ENCODE data around the gene SH3RF2. TPM values are rescaled to one million over a fixed set of nuclear protein-coding genes. Genes with fewer than 3 reads are reported as not detected.

The SH3RF2 gene
- total RNA-seq, 4 donors from 2014 or later: 39.6 to 118 (median 96.0) TPM

GRCh38 chr5:146025681-146026080, 89.3 kb downstream of the SH3RF2 start:
- no peak for TF ChIP-seq POLR2A (IDR thresholded peaks at IDR 0.05)
- no peaks in the 10 kb centered on the region for H3K9me3 ChIP-seq
- no peak for DNase-seq
- H3K4me3 ChIP-seq: no peak overlapping the region
- peaks cover 0 to 11% (median 0%) of the 10 kb centered on the region in 3 donors for H3K36me3 ChIP-seq
- H3K27ac ChIP-seq: peak overlapping the region in 2 of 4 donors; percentile 36 to 64
- peaks cover 0 to 31% (median 4%) of the 10 kb centered on the region in 4 donors for H3K4me1 ChIP-seq
- no peaks in the 10 kb centered on the region for H3K27me3 ChIP-seq

GRCh38 chr5:146026307-146027010, 90.1 kb downstream of the SH3RF2 start:
- DNase-seq: no peak
- Histone ChIP-seq H3K4me1 (peaks cover 0 to 31% (median 4%) of the 10 kb centered on the region in 4 donors), H3K27me3 (no peaks in the 10 kb centered on the region), H3K9me3 (no peaks in the 10 kb centered on the region), H3K4me3 (no peak overlapping the region), H3K36me3 (peaks cover 0 to 11% (median 0%) of the 10 kb centered on the region in 3 donors), H3K27ac (peak overlapping the region in 2 of 4 donors; percentile 70 to 79)
- no peak for TF ChIP-seq POLR2A (IDR thresholded peaks at IDR 0.05)
- no peak for TF ChIP-seq CTCF (IDR thresholded peaks at IDR 0.05)

- Histone ChIP-seq H3K9me3 (no peaks in the 10 kb centered on the region), H3K27ac (peak overlapping the region in 3 of 4 donors; percentile 60 to 79 (median 70))
- DNase-seq: peak in 2 of 3 donors; percentile 78 to 84
Measured at GRCh38 chr5:146027751-146028150, 91.4 kb downstream of the SH3RF2 start.

GRCh38 chr5:146032911-146033310, 96.5 kb downstream of the SH3RF2 start:
- Histone ChIP-seq H3K4me3 (no peak overlapping the region), H3K27me3 (no peaks in the 10 kb centered on the region), H3K36me3 (peaks cover 0 to 17% (median 0%) of the 10 kb centered on the region in 3 donors), H3K27ac (no peak overlapping the region), H3K9me3 (no peaks in the 10 kb centered on the region), H3K4me1 (peaks cover 0 to 4% (median 0%) of the 10 kb centered on the region in 4 donors)
- TF ChIP-seq CTCF (IDR thresholded peaks at IDR 0.05): no peak
- no peak for TF ChIP-seq POLR2A (IDR thresholded peaks at IDR 0.05)
- no peak for DNase-seq

More at GRCh38 chr5:146027751-146028150, 91.4 kb downstream of the SH3RF2 start:
- TF ChIP-seq CTCF (IDR thresholded peaks at IDR 0.05) (no peak), POLR2A (IDR thresholded peaks at IDR 0.05) (peak in 1 of 2 donors; percentile 31)
- Histone ChIP-seq H3K4me3 (no peak overlapping the region), H3K4me1 (peaks cover 0 to 31% (median 4%) of the 10 kb centered on the region in 4 donors), H3K36me3 (peaks cover 0 to 14% (median 0%) of the 10 kb centered on the region in 3 donors), H3K27me3 (no peaks in the 10 kb centered on the region)

GRCh38 chr5:146034127-146034526, 97.7 kb downstream of the SH3RF2 start:
- Histone ChIP-seq H3K9me3 (no peaks in the 10 kb centered on the region), H3K27me3 (no peaks in the 10 kb centered on the region), H3K4me1 (no peaks in the 10 kb centered on the region), H3K36me3 (peaks cover 0 to 14% (median 0%) of the 10 kb centered on the region in 3 donors), H3K27ac (no peak overlapping the region), H3K4me3 (no peak overlapping the region)
- no peak for DNase-seq
- TF ChIP-seq CTCF (IDR thresholded peaks at IDR 0.05): no peak
- TF ChIP-seq POLR2A (IDR thresholded peaks at IDR 0.05): no peak

GRCh38 chr5:146034605-146035004, 98.2 kb downstream of the SH3RF2 start:
- no peak for DNase-seq
- Histone ChIP-seq H3K9me3 (no peaks in the 10 kb centered on the region), H3K4me1 (peaks cover 0 to 1% (median 0%) of the 10 kb centered on the region in 4 donors), H3K27me3 (no peaks in the 10 kb centered on the region), H3K36me3 (peaks cover 0 to 12% (median 0%) of the 10 kb centered on the region in 3 donors), H3K27ac (no peak overlapping the region), H3K4me3 (no peak overlapping the region)
- TF ChIP-seq POLR2A (IDR thresholded peaks at IDR 0.05) (no peak), CTCF (IDR thresholded peaks at IDR 0.05) (no peak)
